K562 (cell line): ENCODE measurements around the gene ITGB2. TPM values are rescaled to one million over a fixed set of nuclear protein-coding genes. Genes with fewer than 3 reads are reported as not detected.

Experiments
- ATAC-seq: fragments of 200-7000 bp; cut with Tn5 transposase; 3 replicates; pipeline ENCODE4 v1.9.1; 2020; ENCODE audit warnings: moderate library complexity
- BruUV-seq: library from RNA; stranded (reverse); fragments of 400-500 nt; replicated peaks from 2 replicates; lab custom pipeline; 2021; lab: Mats Ljungman, UMichigan
- CTCF ChIA-PET: fragments of 300-600 bp; formaldehyde crosslinking; extraction: SDS; loops from one replicate; lab custom pipeline; 2021; ENCODE audit warnings: low intra/inter-chr PET ratio; lab: Yijun Ruan, JAX
- POLR2A ChIA-PET: fragments of 300-600, 350-650 bp; sonication (Branson Sonifier 250); formaldehyde crosslinking; extraction: SDS; loops from one replicate; lab custom pipeline; 2021; ENCODE audit warnings: antibody characterized with exemption, inconsistent platforms; lab: Yijun Ruan, JAX
- DNase-seq, 4 experiments: peaks; one replicate each; pipeline versions ENCODE4 v3.0.0 to v3.0.0-alpha.2; 2011 to 2018; ENCODE audit warnings: low spot score in 3 of 4, mixed read lengths in 3 of 4; ENCODE audit errors: extremely low read depth in 1 of 4
- FAIRE-seq: peaks from 2 replicates; lab custom pipeline; 2011; peaks lifted over from hg19 to GRCh38; lab: Jason Lieb, UNC
- H2AFZ ChIP-seq: 2 replicates; pipeline ENCODE4 v1.6.0; 2011; ENCODE audit warnings: low read depth, low read length, control low read depth, inconsistent platforms
- H3K27ac ChIP-seq: fragments of 200-600 bp; 3 replicates; pipeline ENCODE4 v1.8.0; 2011; ENCODE audit warnings: low read depth, mild to moderate bottlenecking, control low read depth, inconsistent platforms, low read length, moderate library complexity, mixed read lengths; ENCODE audit errors: extremely low read depth
- H3K27me3 ChIP-seq, 2 experiments: fragments of 300-600 bp in 1 of 2; 2 replicates in 1 of 2; 3 replicates in 1 of 2; pipeline versions ENCODE4 v1.6.0 to v1.8.0; 2011; ENCODE audit warnings: inconsistent platforms in 2 of 2, low read length in 2 of 2, mild to moderate bottlenecking in 1 of 2, mixed read lengths in 1 of 2, moderate library complexity in 1 of 2; ENCODE audit not compliant: control insufficient read depth in 2 of 2, insufficient read depth in 2 of 2
- H3K36me3 ChIP-seq: fragments of 300-600 bp; 3 replicates; pipeline ENCODE4 v1.8.0; 2011; ENCODE audit warnings: mild to moderate bottlenecking, low read length, inconsistent platforms; ENCODE audit not compliant: control insufficient read depth, insufficient read depth
- H3K4me1 ChIP-seq, 2 experiments: fragments of 200-600 bp in 1 of 2; replicated peaks in 1 of 2; 2 replicates in 1 of 2; 3 replicates in 1 of 2; pipeline versions ENCODE4 v1.5.1 to v1.8.0; 2011; ENCODE audit warnings: inconsistent platforms in 2 of 2, low read length in 2 of 2, mild to moderate bottlenecking in 1 of 2, mixed read lengths in 1 of 2, moderate library complexity in 1 of 2; ENCODE audit not compliant: control insufficient read depth in 2 of 2, insufficient read depth in 2 of 2
- H3K4me2 ChIP-seq: 2 replicates; pipeline ENCODE4 v1.6.1; 2011; ENCODE audit warnings: low read length, control low read depth, inconsistent platforms, mixed read lengths; ENCODE audit not compliant: insufficient read depth
- H3K4me3 ChIP-seq: fragments of 200-600 bp; sonication (generic), shearing (Covaris generic); 2 replicates; pipeline ENCODE4 v1.5.1; 2016; ENCODE audit warnings: control low read depth, inconsistent platforms
- H3K79me2 ChIP-seq: fragments of 200-600 bp; 3 replicates; pipeline ENCODE4 v1.8.0; 2011; ENCODE audit warnings: low read length, inconsistent platforms; ENCODE audit not compliant: control insufficient read depth, insufficient read depth
- H3K9ac ChIP-seq, 2 experiments: 2 replicates each; pipeline versions ENCODE4 v1.6.0 to v1.6.1; 2011; ENCODE audit warnings: low read depth in 2 of 2, low read length in 2 of 2, control low read depth in 1 of 2, inconsistent platforms in 1 of 2, mild to moderate bottlenecking in 1 of 2, mixed read lengths in 1 of 2; ENCODE audit not compliant: insufficient read depth in 1 of 2
- H3K9me1 ChIP-seq: one replicate; pipeline ENCODE4 v1.6.0; 2011; ENCODE audit warnings: inconsistent platforms, mild to moderate bottlenecking, low read length, moderate library complexity; ENCODE audit not compliant: control insufficient read depth, insufficient read depth
- H3K9me3 ChIP-seq: replicated peaks from 2 replicates; pipeline ENCODE4 v1.5.1; 2011; ENCODE audit warnings: low read depth, low read length, inconsistent platforms; ENCODE audit not compliant: control insufficient read depth, insufficient read depth
- H4K20me1 ChIP-seq: replicated peaks from 2 replicates; pipeline ENCODE4 v1.6.1; 2011; ENCODE audit warnings: low read length, inconsistent platforms, mixed read lengths; ENCODE audit not compliant: control insufficient read depth, insufficient read depth
- CTBP1 ChIP-seq: fragments of 450-650 bp; IDR thresholded peaks from 2 replicates; pipeline ENCODE4 v1.6.1; 2016; ENCODE audit warnings: borderline replicate concordance
- HNRNPLL ChIP-seq: fragments of 200-400 bp; formaldehyde crosslinking; IDR thresholded peaks from 2 replicates; pipeline ENCODE4 v1.6.1; 2017; ENCODE audit warnings: low read length, low read depth, mild to moderate bottlenecking; ENCODE audit not compliant: poor library complexity, severe bottlenecking
- MLLT1 ChIP-seq, 2 experiments: fragments of 450-650 bp; IDR thresholded peaks; 2 replicates each; pipeline ENCODE4 v1.6.1; 2016
- ZBTB7A ChIP-seq: IDR thresholded peaks from 2 replicates; pipeline ENCODE4 v1.6.1; 2011; ENCODE audit warnings: low read depth, mild to moderate bottlenecking, low read length, moderate library complexity, borderline replicate concordance; ENCODE audit not compliant: control insufficient read depth
- WGBS: fragments of 100-300 bp; shearing (Covaris generic); methylation state at CpG from one replicate; pipeline ENCODE4 v1.1.6; 2016; ENCODE audit warnings: low coverage, mixed read lengths; ENCODE audit not compliant: insufficient coverage; ENCODE audit errors: missing lambda C conversion rate; 5-methylcytosine and 5-hydroxymethylcytosine counted together
- in situ Hi-C: fragments of 300-500 bp; cut with MboI; formaldehyde crosslinking; loops from 4 replicates; pipeline ENCODE4 v1.15.0; 2018; ENCODE audit warnings: inconsistent platforms, mixed read lengths
- intact Hi-C: fragments of 100-400 bp; cut with micrococcal nuclease; formaldehyde crosslinking; loops from 2 replicates; pipeline ENCODE4 v1.14.2; 2022
- polyA plus RNA-seq, 8 experiments: library from polyadenylated mRNA; depleted of rRNA in 4 of 8; stranded (reverse) in 5 of 8; unstranded in 3 of 8; fragments of >200 nt; fragmentation: Nextera tagmentation in 2 of 8; fragmentation: Illumina TruSeq in 1 of 8; extraction: Ambion mirVana in 2 of 8; extraction: Trizol in 1 of 8; gene quantifications; 2 replicates each; pipeline versions ENCODE4 v1.2.1 to v1.2.3, GENCODE V29; 2011 to 2014; ENCODE audit warnings: inconsistent platforms in 1 of 8, missing spikeins in 1 of 8
- total RNA-seq, 7 experiments: library from RNA; depleted of rRNA in 6 of 7; stranded (reverse); fragments of >200 nt in 6 of 7; fragmentation: Illumina TruSeq in 2 of 7; extraction: Trizol in 2 of 7; gene quantifications; 2 replicates each; pipeline versions ENCODE4 v1.2.1 to v1.2.3, GENCODE V29; 2011 to 2021; ENCODE audit warnings: low replicate concordance in 1 of 7

The ITGB2 gene
- total and polyA plus RNA-seq, 9 of the 15 experiments (the other 6 are each of a cell fraction or from before 2014, with no cell fraction given), result 0.07 to 1.3 (median 0.51) TPM; not detected in 2

- Histone ChIP-seq H3K9ac (peak overlapping the region in 1 of 2 experiments; percentile 59; a peak in 1 of 4 replicates), H3K4me2 (no peak overlapping the region), H3K4me1 (peaks cover 6 to 73% of the 10 kb centered on the region in 2 experiments), H2AFZ (no peak overlapping the region), H3K4me3 (no peak overlapping the region), H3K27ac (no peak overlapping the region), H4K20me1 (peaks cover 25% of the 10 kb centered on the region), H3K9me1 (peaks cover 3% of the 10 kb centered on the region), H3K36me3 (no peaks in the 10 kb centered on the region), H3K9me3 (no peaks in the 10 kb centered on the region), H3K27me3 (peaks cover 32 to 87% of the 10 kb centered on the region in 2 experiments; a peak in 4 of 5 replicates), H3K79me2 (no peaks in the 10 kb centered on the region)
- ChIA-PET CTCF (interaction anchor here (0.7 to 1.3 kb wide), 3 partner anchors 92 to 108 kb away, joined by 3 read pairs; partner anchors contain the start of gene UBE2G2), POLR2A (interaction anchor here (0.6 to 1.4 kb wide), 3 partner anchors 39 to 873 kb away, joined by 3 to 4 read pairs (median 3); partner anchors contain the start of gene UBE2G2)
- DNase-seq, result no peak
- no peak for FAIRE-seq
- BruUV-seq, result no TSS peak
- intact Hi-C loops (loop anchor here (2.0 kb wide), 1 partner anchor 40 kb away; no protein-coding TSS in a partner anchor), in situ Hi-C loops (no loop called here)
- TF ChIP-seq HNRNPLL, result peak; percentile 2
- no peak for TF ChIP-seq ZBTB7A
- 13% methylated on average over 7 of the region's 7 CpGs for WGBS
- ATAC-seq, result no peak
Measured at GRCh38 chr21:44893278-44893556, 27.5 kb downstream of the ITGB2 start.

DNA sequence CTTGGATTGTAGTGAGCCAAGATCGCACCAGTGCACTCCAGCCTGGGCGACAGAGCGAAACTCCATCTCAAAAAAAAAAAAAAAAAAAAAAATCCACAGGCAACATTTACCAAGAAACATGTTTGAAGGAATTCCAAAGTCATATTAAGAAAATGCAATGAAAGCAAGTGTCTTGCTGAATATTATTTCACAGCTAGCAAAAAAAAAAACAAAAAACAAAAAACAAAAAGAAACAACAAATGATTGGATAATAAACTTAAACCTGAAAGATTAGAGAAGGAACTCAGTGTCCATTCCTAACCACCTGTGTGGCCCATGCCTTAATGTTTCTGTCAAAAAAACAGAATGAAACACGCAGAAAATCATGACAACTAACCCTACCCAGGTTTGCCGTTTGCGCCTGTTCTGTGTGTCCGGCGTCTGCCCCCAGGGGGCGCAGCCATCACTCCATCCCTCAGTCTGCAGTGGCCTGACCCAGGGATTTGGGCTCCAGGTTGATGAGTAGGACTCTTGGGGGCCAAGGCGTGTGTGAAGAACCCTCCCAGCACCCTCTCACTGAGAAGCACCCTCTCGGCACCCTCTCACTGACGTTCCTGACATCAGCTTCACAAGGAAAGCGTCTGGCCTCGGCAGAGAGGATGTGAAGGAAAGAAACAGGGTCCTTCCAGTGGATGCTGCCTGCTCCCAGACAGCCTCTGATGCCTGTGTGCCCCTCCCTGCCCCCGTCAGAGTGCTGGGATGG, 28.0 kb downstream of the ITGB2 start:
- no TSS peak for BruUV-seq
- Histone ChIP-seq H3K4me1 (peaks cover 4 to 74% of the 10 kb centered on the region in 2 experiments), H4K20me1 (peaks cover 22% of the 10 kb centered on the region), H3K9ac (no peak overlapping the region), H3K4me3 (no peak overlapping the region), H3K9me3 (no peaks in the 10 kb centered on the region), H3K27me3 (peaks cover 32 to 87% of the 10 kb centered on the region in 2 experiments; a peak in 4 of 5 replicates), H3K27ac (no peak overlapping the region), H3K79me2 (no peaks in the 10 kb centered on the region), H3K4me2 (no peak overlapping the region), H3K36me3 (no peaks in the 10 kb centered on the region), H2AFZ (no peak overlapping the region), H3K9me1 (peaks cover 3% of the 10 kb centered on the region)
- WGBS, result 8% methylated on average over 12 of the region's 15 CpGs
- peak; percentile 78 to 81 (median 81) for DNase-seq
- in situ Hi-C loops (no loop called here), intact Hi-C loops (loop anchor here (2.0 kb wide), 1 partner anchor 40 kb away; no protein-coding TSS in a partner anchor)
- FAIRE-seq, result peak; percentile 92
- peak; percentile 88 for ATAC-seq
- ChIA-PET CTCF (interaction anchor here (0.6 to 1.3 kb wide), 4 partner anchors 43 to 109 kb away, joined by 3 read pairs; partner anchors contain the start of gene UBE2G2), POLR2A (interaction anchor here (0.6 kb wide), 3 partner anchors 11 to 872 kb away, joined by 3 to 4 read pairs (median 3); no protein-coding TSS in a partner anchor)
- TF ChIP-seq CTBP1, result peak; percentile 81
- 0 out of 4 replicates have a peak, but pooled peaks of 1 of the 2 experiments have one; percentile 42 for TF ChIP-seq MLLT1 (IDR thresholded peaks at IDR 0.05)
